CD14-positive monocyte (primary cell): ENCODE measurements around the gene KRT72. TPM values are rescaled to one million over a fixed set of nuclear protein-coding genes. Genes with fewer than 3 reads are reported as not detected.

Source experiments
- DNase-seq, 3 donors: peaks; one replicate each; pipeline ENCODE4 v3.0.0-alpha.2; 2011 to 2022
- H2AFZ ChIP-seq: 2 replicates; pipeline ENCODE4 v1.6.0; 2012; ENCODE audit warnings: mild to moderate bottlenecking, low read depth, low read length, inconsistent platforms; ENCODE audit not compliant: insufficient read depth, poor library complexity, severe bottlenecking
- H3K27ac ChIP-seq, 2 donors: 1 replicate in 1 of 2; 2 replicates in 1 of 2; pipeline ENCODE4 v1.5.1; 2012 to 2013; ENCODE audit warnings: low read length in 2 of 2, control low read depth in 1 of 2, inconsistent platforms in 1 of 2, low read depth in 1 of 2, mild to moderate bottlenecking in 1 of 2
- H3K27me3 ChIP-seq, 2 donors: one replicate each; pipeline versions ENCODE4 v1.6.0 to v1.6.1; 2011 to 2013; ENCODE audit warnings: low read length in 2 of 2; ENCODE audit not compliant: control insufficient read depth in 2 of 2, insufficient read depth in 2 of 2
- H3K36me3 ChIP-seq, 2 donors: replicated peaks in 1 of 2; 1 replicate in 1 of 2; 2 replicates in 1 of 2; pipeline versions ENCODE4 v1.5.1 to v1.6.1; 2012 to 2013; ENCODE audit warnings: low read length in 2 of 2, control low read depth in 1 of 2, inconsistent platforms in 1 of 2, mild to moderate bottlenecking in 1 of 2; ENCODE audit not compliant: insufficient read depth in 2 of 2, control insufficient read depth in 1 of 2
- H3K4me1 ChIP-seq, 2 donors: 1 replicate in 1 of 2; 2 replicates in 1 of 2; pipeline versions ENCODE4 v1.5.1 to v1.6.1; 2012 to 2013; ENCODE audit warnings: low read length in 2 of 2, control low read depth in 1 of 2, inconsistent platforms in 1 of 2, mild to moderate bottlenecking in 1 of 2, moderate library complexity in 1 of 2; ENCODE audit not compliant: insufficient read depth in 2 of 2, control insufficient read depth in 1 of 2
- H3K4me2 ChIP-seq: replicated peaks from 2 replicates; pipeline ENCODE3; 2012; ENCODE audit warnings: low read length, moderate library complexity, mild to moderate bottlenecking; ENCODE audit not compliant: poor library complexity, severe bottlenecking; ENCODE audit errors: extremely low read depth
- H3K4me3 ChIP-seq, 3 experiments: fragments of 200-600 bp in 1 of 3; sonication (generic) in 1 of 3; replicated peaks in 1 of 3; 1 replicate in 2 of 3; 2 replicates in 1 of 3; pipeline ENCODE4 v1.5.1; 2011 to 2013; ENCODE audit warnings: low read length in 3 of 3, mild to moderate bottlenecking in 3 of 3, control low read depth in 2 of 3, low read depth in 2 of 3, inconsistent platforms in 1 of 3, moderate library complexity in 1 of 3
- H3K79me2 ChIP-seq: 2 replicates; pipeline ENCODE4 v1.6.0; 2012; ENCODE audit warnings: mild to moderate bottlenecking, control low read depth, inconsistent platforms, low read length, moderate library complexity; ENCODE audit not compliant: insufficient read depth
- H3K9ac ChIP-seq: 2 replicates; pipeline ENCODE4 v1.6.0; 2017; ENCODE audit warnings: low read length, mild to moderate bottlenecking; ENCODE audit not compliant: insufficient read depth, poor library complexity, severe bottlenecking
- H3K9me3 ChIP-seq, 2 donors: replicated peaks in 1 of 2; 1 replicate in 1 of 2; 2 replicates in 1 of 2; pipeline versions ENCODE4 v1.5.1 to v1.6.1; 2012 to 2013; ENCODE audit warnings: low read length in 2 of 2, control low read depth in 1 of 2; ENCODE audit not compliant: control insufficient read depth in 1 of 2, insufficient read depth in 1 of 2
- H4K20me1 ChIP-seq: 2 replicates; pipeline ENCODE4 v1.6.0; 2012; ENCODE audit warnings: mild to moderate bottlenecking, low read length, control low read depth, moderate library complexity; ENCODE audit not compliant: insufficient read depth
- H3K27ac Mint-ChIP-seq, 7 donors: one replicate each; pipeline ENCODE4 v1.8.0; 2020; ENCODE audit warnings: mild to moderate bottlenecking in 7 of 7, mixed read lengths in 7 of 7, moderate library complexity in 6 of 7, inconsistent platforms in 2 of 7
- H3K27me3 Mint-ChIP-seq, 3 donors: one replicate each; pipeline ENCODE4 v1.8.0; 2021 to 2022; ENCODE audit warnings: low read depth in 3 of 3, mild to moderate bottlenecking in 3 of 3, mixed read lengths in 3 of 3, moderate library complexity in 3 of 3, inconsistent platforms in 1 of 3
- H3K36me3 Mint-ChIP-seq, 2 donors: one replicate each; pipeline ENCODE4 v1.8.0; 2020; ENCODE audit warnings: mixed read lengths in 2 of 2, inconsistent platforms in 1 of 2, mild to moderate bottlenecking in 1 of 2
- H3K4me1 Mint-ChIP-seq: one replicate; pipeline ENCODE4 v1.8.0; 2020; ENCODE audit warnings: mild to moderate bottlenecking, mixed read lengths
- H3K4me3 Mint-ChIP-seq, 2 donors: one replicate each; pipeline ENCODE4 v1.8.0; 2020; ENCODE audit warnings: mild to moderate bottlenecking in 2 of 2, mixed read lengths in 2 of 2, moderate library complexity in 1 of 2
- H3K9me3 Mint-ChIP-seq, 7 donors: one replicate each; pipeline ENCODE4 v1.8.0; 2020 to 2022; ENCODE audit warnings: mixed read lengths in 7 of 7, mild to moderate bottlenecking in 6 of 7, moderate library complexity in 6 of 7, inconsistent platforms in 2 of 7
- CTCF ChIP-seq: fragments of 200-600 bp; IDR thresholded peaks from one replicate; pipeline ENCODE4 v1.8.0; 2022; ENCODE audit warnings: antibody characterized with exemption, mild to moderate bottlenecking
- WGBS: methylation state at CpG from one replicate; pipeline ENCODE4 v1.1.5; 2013; ENCODE audit warnings: missing lambda C conversion rate; ENCODE audit not compliant: insufficient coverage; 5-methylcytosine and 5-hydroxymethylcytosine counted together
- intact Hi-C, 2 donors: fragments of 100-400 bp; cut with micrococcal nuclease; formaldehyde crosslinking; loops; one replicate each; pipeline versions ENCODE4 v1.15.0 to v1.15.1; 2023
- polyA plus RNA-seq, 3 donors: library from polyadenylated mRNA; depleted of rRNA in 1 of 3; unstranded in 2 of 3; stranded (reverse) in 1 of 3; fragments of 300-500 nt in 2 of 3; fragments of >200 nt in 1 of 3; fragmentation: Illumina TruSeq in 2 of 3; gene quantifications; 1 replicate in 2 of 3; 2 replicates in 1 of 3; pipeline ENCODE4 v1.2.3, GENCODE V29; 2012 to 2021

The KRT72 gene
- polyA plus RNA-seq, 3 donors = not detected

DNA sequence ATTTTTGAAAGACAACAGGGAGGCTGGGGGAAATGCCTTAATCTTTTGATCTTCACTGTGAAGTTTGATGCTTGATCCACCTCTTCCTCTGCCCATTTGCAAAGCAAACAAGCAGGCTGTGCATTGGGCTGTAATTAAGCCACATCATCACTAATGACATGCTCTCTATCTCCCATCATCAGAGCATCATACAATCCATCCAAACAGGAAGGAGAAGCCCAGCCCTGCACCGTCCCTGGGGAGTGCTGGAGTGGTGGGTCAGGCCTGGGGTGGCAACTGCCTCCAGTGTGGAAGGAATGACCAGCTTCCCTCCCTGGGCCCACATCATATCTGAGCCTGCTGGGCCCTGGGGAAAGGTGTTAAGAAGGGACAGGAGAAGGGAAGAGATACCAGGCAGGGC is 20.8 kb downstream of the KRT72 start:
- Histone ChIP-seq H3K4me2 (no peak overlapping the region), H3K36me3 (no peaks in the 10 kb centered on the region), H3K27ac (no peak overlapping the region), H3K9me3 (no peaks in the 10 kb centered on the region), H3K27me3 (no peaks in the 10 kb centered on the region), H2AFZ (no peak overlapping the region), H3K4me3 (no peak overlapping the region), H3K4me1 (no peaks in the 10 kb centered on the region), H3K9ac (no peak overlapping the region), H4K20me1 (no peaks in the 10 kb centered on the region), H3K79me2 (no peaks in the 10 kb centered on the region)
- Mint-ChIP-seq H3K4me3 (no peak overlapping the region), H3K36me3 (no peaks in the 10 kb centered on the region), H3K4me1 (no peaks in the 10 kb centered on the region), H3K27me3 (peaks cover 3 to 7% (median 6%) of the 10 kb centered on the region in 3 donors), H3K27ac (no peak overlapping the region), H3K9me3 (no peaks in the 10 kb centered on the region)
- WGBS = no CpG with 5 or more reads among the region's 1 CpG
- DNase-seq = no peak
- TF ChIP-seq CTCF = no peak
- intact Hi-C loops = loop anchor here in 1 of 2 donors (5.0 kb wide), 1 partner anchor 297 kb away; no protein-coding TSS in a partner anchor

- peaks cover 3 to 7% (median 6%) of the 10 kb centered on the region in 3 donors for H3K27me3 Mint-ChIP-seq
- Histone ChIP-seq H3K4me3 (no peak overlapping the region), H3K27ac (no peak overlapping the region), H3K79me2 (no peaks in the 10 kb centered on the region), H4K20me1 (no peaks in the 10 kb centered on the region), H3K9me3 (no peaks in the 10 kb centered on the region), H3K4me1 (no peaks in the 10 kb centered on the region), H3K36me3 (no peaks in the 10 kb centered on the region), H2AFZ (no peak overlapping the region), H3K27me3 (no peaks in the 10 kb centered on the region), H3K9ac (no peak overlapping the region), H3K4me2 (no peak overlapping the region)
- no peaks in the 10 kb centered on the region for H3K4me1 Mint-ChIP-seq
- no peak overlapping the region for H3K27ac Mint-ChIP-seq
- H3K9me3 Mint-ChIP-seq = no peaks in the 10 kb centered on the region
- no peak for DNase-seq
- intact Hi-C loops = loop anchor here in 1 of 2 donors (5.0 kb wide), 1 partner anchor 298 kb away; no protein-coding TSS in a partner anchor
- no peaks in the 10 kb centered on the region for H3K36me3 Mint-ChIP-seq
- WGBS = 95% methylated on average over 7 of the region's 10 CpGs
- no peak for TF ChIP-seq CTCF
- no peak overlapping the region for H3K4me3 Mint-ChIP-seq
Observed at GRCh38 chr12:52579468-52580465, 21.5 kb downstream of the KRT72 start.
